HG02623 (cell line): ENCODE data around the gene NFATC2.
A peak's percentile ranks its signal among the peaks of the same experiment; 100 is the strongest.
"Not testable (repeated sequence)": the region's sequence is repeated elsewhere in the genome, so short reads cannot be mapped to it uniquely, and the experiment has no call there.

Experiments
- ATAC-seq: cut with Tn5 transposase; IDR thresholded peaks from one replicate; pipeline ENCODE4 v1.9.1; 2021; ENCODE audit warnings: moderate library complexity; ENCODE audit not compliant: unreplicated experiment

The NFATC2 gene

DNA sequence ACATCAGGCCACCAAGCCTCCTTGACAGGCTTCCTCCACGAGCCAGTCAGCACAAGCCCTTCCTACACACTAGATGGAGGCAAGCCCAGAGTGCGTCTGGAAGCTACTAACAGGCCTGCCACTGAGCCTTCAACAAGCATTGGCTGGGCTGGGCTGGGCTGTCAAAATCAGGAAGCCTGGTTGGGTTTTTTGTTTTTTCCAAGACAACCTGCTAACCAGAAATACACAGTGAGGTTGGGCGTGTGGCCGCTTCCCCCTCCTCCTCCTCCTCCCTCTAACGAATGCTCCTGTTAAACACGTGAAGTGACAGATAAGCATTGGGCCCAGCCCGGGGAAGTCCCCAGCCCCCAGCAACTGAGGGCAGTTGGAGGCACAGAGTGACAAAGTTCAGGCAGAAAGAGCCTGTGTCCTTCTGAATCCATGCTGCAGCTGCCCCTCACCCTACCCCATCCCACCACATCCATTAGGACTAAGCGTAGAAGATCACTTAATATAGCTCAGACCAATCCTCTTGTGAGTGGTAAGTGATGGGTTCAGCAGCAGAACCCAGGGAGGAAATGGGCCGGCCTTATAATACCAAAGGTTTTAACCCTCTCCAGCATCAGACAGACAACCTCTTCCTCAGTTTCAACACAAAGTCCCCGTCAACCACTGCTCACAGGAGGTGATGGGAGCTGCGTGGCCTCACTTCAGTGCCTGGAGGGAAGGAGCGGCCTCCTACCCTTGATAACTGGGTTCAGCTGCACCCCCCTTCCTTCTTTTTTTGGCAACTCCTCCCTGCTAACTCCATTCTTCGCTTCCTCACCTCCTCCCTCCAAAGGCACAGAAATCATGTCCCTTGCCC is 1.1 kb downstream of the NFATC2 start:
- ATAC-seq: peak; percentile 39

DNA sequence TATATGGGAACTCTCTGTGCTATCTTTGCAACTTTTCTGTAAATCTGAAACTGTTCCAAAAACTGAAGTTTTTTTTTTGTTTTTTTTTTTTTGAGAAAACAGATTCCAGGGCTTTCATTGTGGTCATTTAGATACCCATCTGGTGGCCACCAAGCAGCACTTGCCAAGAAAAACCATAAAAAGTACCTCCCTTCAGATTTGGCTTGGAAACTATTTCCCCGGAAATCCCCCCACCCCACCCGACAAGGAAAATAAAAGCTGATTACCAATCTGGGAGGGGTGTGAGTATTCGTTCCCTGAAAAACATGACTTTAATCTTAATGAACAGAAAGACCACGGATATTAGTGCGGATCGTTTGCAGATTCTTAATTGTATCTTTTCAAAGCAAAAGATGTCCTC is 1.9 kb downstream of the NFATC2 start:
- no peak for ATAC-seq

DNA sequence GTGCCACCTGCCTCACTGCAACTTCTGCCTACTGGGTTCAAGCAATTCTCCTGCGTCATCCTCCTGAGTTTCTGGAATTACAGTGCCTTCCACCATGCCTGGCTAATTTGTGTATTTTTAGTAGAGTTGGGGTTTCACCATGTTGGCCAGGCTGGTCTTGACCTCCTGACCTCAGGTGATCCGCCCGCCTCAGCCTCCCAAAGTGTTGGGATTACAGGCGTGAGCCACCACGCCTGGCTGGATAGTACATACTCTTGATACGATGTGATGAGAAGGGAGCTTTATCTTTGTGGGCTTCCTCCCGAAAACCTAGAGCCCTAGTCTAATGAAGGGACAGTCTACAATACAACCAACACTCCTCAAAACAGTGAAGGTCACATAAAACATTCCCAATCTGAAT is 2.4 kb downstream of the NFATC2 start:
- not testable (repeated sequence) for ATAC-seq

DNA sequence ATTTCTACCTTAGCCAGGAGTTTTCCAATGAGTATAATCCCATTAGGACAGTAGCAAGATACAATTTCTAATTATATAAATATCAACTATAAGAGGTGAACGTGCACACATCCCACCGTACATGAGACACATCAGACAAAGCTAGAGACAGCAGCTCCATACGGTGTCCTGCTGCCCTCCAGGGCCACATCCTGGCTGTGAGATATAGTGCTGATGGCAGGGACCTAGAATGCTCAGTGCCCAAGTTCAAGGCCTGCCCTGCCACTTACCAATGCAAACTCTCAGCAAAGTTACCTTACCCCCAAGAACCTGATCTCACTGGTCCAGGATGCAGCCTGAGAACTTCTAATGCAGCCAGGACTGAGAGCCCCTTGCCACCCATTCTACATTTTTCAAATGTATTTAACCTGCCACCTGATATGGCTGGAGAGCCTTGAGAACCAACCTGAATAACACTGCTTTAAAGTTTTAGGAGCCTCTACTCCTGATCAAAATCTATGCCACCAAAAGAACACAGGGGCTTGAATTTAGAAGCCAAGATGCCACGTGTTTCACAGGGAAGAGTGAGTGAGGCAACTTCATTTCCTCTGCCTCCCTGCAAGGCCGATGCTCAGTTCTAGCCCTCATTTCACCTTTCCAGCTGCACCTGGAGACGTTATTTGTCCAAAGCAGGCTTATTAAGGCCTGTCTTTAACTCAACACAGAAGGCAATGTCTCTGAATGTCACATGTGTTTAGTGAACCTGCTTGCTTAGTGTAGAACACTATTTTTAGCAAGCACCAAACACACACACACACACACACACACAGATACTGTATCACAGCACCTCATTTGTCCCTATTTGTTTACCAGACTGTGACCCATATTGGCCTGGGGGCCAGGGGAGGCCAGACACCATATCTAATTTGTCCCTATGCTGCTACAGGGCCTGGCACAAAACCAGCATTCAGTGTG is 6.1 kb downstream of the NFATC2 start:
- ATAC-seq: no peak

DNA sequence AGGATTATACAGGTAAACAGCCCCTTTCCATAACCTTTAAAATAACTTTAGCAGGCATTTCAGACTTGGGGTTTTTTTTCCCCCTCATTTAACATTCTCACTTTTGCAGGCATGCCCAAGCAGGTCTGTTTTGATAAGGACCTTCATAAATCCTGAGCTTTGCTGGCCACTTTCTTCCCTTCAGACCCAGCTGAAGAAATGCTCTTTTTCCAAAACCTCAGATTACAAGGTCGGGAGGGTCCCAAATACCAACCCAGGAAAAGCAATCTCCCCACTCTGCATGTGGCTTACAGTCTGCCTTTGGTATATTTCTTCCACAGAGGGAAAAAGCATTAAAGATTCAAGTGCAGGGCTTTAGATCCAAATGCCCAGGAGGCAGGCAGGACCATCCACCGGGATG is 6.8 kb downstream of the NFATC2 start:
- ATAC-seq: no peak

DNA sequence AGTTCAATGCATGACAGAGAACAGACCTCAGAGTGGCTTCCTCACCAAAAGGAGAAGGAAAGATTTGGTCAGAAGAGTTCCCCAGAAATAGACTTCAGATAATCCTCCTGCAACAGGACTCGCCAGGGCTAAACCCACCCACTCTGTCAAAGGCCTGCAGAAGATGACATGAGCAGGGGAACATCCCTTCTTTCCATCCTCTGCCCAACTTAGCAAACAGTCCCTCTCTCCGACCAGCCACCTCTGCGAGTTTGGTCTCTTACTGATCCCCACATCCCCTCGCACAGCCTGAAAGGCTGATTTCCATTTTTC is 7.5 kb downstream of the NFATC2 start:
- no peak for ATAC-seq

DNA sequence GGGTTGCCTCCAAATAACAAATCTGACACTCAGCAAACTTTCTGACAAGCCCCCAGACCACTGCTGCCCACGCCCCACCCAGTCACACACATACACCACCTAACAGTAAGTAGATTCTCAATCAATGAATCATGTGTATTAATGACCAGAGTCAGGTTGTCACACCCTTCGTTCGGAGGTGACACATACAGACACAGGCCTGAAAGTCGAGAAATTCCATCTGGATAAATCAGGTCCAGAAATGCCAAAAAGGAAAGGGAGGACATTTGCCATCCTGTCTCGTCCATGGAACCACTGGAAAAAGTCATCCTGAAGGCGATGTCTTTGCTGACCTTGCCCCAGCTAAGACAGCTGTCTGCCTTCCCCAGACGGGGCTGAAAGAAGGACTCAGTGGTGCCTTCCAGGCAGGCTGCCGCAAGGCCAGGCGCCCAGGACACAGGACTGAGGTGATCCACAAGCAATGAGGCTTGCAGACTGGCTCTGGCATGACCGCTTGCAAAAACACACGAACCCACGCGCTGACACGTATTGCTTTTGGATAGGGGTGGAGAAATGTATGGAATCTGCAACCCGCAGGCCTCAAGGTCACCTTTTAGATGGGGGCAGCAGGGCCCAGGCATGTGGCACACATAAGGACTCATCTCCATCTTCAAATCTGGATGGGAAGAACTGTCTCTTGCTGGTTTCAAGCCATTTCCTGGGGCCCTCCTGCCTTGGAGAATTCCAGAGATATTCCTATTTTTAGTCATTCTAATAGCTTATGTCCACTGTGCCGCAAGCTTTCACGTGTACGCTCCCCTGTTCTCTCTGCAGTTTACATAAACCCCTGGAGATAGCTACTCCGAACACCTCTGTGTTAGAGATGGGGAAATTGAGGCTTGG is 9.0 kb downstream of the NFATC2 start:
- ATAC-seq: no peak

DNA sequence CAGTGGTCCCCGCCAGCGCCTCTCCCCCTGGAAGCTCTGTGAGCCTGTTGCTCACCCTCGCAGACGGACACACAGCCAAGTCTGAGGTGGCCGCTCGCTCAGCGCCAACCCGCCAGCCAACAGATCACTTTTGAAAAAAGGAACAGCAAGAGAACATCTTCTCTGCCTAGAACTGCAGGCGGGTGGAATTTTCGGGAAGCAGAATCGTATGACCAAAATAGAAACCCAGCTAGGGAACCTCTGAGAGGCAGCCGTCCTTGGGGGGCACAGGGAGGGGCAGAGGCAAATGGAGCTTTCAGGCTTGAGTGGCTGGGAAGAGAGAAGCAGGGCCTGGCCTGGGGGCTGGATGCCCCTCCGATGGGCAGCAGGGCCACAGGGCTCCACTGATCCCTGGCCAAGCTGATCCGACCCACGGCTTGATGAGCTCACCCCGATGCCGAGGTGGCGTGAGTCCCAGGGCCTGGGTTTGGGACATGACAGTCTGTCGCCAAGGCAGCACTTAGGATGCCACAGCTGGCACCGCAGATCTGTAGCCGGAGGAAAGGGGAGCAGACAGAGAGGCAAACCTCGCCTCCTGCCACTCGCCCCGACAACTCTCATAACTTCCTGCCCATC is 9.8 kb downstream of the NFATC2 start:
- ATAC-seq: no peak

DNA sequence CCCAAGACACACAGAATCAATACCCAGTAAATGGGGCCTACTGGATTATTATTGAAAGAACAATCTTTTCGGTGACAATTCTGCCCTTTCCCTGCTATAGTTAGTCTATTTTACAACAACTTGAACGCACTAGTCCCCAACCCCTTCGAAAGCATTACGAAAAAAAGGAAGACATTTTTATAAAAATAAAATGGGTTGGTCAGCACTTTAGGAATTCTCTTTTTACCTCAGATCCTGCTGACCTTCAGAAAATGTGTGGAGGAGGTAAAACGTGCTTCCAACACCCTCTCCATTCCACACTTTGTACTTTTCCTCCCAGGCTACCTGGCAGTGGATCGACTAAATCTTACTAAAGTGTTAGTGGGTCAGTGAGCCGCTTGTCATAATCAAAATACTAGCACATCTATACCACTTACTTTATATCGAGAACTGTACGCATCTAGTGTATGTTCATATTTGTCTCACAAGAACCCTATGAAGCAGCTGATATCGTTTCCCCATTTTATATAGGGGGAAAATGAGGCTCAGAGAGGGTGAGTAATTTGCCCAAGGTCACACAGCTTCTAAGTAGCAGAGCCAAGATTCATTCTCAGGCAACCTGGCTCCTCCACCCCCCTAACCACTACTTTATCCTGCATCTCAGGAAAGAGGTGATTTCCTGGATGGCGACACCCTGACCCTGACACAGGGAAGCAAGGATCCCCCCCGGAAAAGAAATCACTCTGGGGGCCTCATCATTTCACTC is 10.6 kb downstream of the NFATC2 start:
- ATAC-seq: no peak

DNA sequence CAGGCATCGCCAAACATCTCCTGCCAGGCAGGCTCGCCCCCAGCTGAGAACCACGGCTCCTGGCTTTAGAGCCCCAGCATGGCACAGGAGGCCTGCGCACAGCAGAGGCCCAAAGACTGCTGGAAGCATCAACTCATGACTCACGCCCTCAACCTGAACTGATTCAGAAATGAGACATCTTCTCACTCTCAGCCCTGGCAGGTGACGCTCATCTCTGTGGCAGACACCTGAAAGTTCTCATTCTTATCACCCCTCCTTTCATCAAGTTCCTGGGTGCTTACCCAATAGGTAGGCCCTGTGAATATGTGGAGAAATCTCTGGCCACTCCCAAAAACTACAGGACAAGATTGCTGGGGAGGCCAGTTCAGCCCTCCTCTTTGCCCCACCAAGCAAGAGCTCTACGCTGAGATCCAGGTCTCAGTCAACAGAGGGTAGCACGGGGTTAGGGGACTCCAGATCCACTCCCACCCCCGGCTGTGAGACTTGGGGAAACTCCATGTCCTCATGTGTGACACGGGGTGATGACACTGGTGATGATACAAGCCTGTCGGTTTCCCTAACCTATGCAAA is 11.3 kb downstream of the NFATC2 start:
- peak; percentile 67 for ATAC-seq

DNA sequence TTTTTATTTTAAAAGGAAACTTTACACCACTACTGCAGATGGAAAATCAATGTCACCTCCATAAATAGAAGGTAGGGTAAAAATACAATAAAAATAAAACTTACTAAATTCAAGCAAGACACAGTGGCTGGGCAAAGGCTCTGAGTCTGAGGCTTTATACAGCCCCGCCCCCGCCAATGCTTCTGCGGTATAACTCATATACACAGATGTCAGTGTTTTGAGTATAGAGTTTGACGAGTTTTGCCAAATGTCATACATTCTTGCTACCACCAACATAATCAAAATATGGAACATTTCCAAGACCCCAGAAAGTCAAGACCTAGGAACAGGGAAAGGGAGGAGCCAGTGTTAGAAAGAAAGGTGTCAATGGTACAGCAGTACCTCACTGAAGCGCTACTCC is 12.8 kb downstream of the NFATC2 start:
- no peak for ATAC-seq

DNA sequence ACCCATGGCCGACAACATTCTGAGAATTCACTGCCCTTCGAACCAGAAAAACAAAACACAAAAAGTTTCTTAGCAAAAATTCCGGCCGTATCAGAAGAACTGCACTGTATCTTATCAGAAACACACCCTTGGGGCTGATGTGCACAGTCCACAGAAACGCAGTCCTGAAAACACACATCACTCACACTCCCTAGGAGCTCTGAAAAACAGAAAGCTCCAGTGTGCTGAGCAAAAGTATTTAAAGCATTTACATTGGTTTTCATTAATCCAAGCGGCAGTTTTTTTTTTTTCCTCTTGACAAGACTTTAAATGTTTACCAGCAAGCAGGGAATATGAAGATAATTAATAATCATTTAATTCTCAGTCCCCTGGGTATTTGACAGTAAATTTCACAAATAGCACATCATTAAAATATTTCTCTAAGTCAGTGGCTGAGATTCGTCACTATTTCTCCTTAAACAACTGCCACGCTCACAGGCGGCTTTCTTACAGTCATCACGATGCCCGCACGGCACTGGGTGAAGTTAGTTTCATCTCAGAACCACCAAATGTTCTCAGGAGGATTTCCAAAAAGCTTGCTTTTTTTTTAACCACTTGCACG is 13.3 kb downstream of the NFATC2 start:
- no peak for ATAC-seq

DNA sequence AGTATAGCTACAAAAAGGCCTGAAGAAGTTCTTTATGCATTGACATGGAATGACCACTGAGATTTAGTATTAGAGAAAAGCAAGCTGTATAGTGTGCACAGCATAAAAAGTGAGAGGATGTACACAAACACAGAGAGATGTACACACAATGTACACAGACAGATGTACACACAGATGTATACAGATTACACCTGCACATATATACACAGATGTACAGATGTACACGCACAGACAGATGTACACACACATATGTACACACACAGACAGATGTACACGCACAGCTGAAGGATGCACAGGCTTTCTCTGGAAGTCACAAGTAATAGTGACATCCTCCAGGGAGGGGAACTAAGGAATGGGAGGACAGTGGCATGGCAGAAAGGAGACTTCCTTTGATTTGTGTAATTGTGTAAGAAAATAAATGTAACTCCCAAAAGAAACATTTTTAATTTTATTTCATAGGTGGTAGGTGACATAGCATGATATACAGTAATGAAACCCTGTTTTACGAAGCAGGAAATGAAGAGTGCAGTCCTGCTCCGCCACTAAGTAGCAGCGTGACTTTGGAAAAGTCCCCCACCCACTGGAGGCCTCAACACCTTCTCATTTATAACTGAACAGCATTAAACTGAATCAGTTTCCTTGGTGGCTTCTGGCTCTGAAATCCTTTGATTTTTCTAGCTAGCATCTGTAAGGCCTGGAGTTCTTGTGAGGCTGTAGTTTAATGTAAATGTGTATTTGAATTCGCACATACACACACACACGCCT is 14.1 kb downstream of the NFATC2 start:
- no peak for ATAC-seq

DNA sequence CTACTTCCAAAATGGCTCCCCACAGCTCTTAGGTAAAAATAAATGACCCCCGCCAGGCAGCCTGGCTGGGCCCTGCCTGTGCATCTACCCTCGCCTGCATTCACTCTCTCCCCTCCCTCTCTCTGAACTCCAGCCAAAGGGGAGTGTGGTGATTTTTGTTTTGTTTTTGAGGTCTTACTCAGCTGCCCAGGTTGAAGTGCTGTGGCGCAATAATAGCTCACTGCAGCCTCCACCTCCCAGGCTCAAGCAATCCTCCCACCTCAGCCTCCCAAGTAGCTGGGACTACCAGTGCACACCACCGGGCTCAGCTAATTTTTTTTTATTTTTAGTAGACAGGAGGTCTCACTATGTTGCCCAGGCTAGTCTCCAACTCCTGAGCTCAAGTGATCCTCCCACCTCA is 15.8 kb downstream of the NFATC2 start:
- no peak for ATAC-seq

DNA sequence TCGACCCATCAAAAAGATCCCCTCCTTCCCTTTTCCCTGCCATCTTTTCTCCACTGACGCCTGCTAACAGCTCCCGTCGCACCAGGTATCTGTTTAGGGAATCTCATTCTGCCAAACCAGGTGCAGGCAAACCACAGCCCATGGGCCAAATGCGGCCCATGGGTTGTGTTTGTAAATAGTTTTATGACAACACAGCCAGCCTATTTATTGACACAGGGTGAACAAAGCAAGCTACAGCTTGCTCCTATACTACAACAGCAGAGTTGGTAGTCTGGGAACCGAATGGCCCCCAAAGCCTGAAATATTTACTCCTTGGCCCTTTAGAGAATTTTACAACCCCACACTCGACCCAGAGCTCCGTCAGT is 16.4 kb downstream of the NFATC2 start:
- ATAC-seq: no peak

DNA sequence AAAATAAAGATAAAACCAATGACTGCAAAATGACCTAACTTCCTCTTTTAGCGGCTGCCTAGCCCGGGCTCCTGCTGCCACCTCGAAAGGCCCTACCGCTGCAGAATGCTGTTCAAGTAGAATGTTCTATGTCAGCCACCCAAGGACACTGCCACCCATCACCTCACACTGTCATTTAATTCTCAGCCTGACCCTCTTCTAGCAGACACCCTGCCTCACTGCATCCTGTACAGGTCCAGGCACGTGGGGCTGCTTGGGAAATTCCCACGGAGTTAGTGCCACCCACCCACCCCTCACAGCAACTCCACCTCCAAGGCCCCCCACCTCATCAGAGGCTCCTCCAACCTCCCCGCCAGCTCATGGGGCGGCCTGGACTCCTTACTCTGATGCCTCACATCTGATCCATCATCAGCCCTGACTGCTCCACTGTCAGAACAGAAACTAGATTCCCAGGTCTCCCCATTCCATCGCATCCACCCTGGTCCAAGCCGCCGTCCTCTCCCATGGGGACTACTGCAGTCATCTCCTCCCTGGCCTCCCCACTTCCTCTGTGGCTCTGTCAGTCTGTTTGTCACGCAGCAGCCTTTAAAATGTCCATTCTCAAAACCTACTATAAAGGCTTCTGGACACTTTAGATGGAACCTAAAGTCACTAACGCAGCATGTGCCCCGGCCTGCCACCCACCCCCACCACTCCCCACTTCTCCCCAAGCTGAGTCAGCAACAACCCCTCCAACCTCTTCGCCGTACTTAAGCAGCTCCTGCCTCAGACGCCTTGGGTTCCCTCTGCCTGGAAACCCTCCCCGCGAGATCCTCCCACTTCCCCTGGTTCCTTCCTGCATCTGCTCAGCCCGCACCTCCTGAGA is 17.0 kb downstream of the NFATC2 start:
- ATAC-seq: no peak

DNA sequence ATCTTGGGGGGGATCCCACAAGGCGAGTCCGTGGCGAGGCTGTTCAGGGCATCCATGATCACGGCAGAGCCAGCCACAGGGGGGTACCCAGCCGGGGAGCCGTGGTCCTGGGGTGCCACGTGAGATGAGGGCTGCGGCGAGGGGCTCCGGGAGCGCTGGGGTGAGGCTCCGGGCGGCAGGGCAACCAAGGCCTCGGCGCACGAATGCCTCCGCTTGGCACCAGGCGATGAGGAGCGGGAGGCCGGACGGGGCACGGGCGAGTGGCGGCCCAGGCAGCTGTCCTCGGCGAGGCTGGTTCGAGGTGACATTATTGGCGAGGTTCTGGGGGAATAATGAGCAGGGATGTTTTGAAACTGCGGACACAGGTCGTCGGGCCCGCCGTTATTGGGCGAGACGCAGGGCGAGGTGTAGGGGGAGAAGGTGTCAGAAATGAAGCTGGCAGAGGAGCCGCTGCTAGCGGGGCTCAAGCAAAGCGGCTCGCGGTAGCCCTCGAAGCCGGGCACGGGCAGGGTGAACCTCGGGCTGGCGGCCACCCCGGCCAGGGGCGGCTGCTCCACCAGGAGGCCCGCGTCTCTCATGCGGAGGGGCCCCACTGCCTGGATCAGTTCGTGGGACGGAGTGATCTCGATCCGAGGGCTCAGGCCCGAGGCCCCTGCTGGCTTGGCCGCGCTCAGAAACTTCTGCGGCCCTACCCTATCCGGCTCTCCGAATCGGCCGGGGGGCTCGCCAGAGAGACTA is 19.1 kb downstream of the NFATC2 start:
- no peak for ATAC-seq
